ENCODE results near the gene KCNJ9.

DNA sequence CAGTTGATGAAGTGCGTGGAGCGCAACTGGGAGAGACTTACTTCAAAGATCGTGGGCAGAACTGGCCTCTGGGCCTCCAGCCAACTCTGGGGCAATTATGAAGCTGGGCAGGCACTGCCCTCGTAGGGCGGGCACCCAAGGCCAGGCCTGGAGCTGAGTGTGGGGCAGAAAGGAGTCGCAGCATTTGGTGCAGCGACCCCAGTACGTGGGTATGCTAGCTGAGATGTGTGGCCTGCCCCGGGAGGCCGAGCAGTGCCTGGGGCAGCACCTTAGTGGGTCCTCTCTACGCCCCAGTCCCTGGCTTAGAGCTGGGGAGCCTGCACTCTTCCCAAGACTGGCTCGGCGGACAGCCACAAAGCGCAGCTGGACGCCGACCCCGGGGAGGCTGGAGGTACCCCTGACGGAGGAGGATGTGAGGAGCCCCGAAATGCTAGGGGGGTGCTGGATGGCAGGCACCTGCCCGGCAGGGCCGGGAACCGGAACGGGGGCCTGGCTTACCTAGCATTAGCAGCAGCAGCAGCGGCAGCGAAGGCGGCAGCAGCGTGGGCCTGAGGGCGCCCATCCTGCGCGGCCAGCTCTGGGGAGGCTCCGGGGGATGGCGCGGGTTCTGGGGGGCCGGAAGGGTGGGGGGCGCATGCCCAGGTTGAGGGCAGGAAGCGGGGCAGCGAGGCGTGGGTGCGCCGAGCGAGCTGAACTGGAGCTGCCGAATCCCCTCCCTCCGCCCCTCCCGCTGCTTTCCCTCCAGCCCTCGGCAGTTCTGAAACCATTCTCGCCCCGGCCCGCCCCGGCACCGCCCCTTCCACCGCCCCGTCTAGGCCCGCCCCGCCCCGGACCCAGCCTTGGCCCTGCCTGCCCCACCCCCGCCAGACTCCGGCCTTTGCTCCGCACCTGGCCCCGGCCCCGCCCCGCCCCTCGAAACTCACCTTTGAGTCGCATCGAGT lies 16.8 kb downstream of the KCNJ9 start, which contains the start of gene IGSF8:
- TF ChIP-seq POLR2AphosphoS5 (IDR thresholded peaks at IDR 0.05; ENCODE audit: low read depth, low read length) (no peak), POLR2A (IDR thresholded peaks at IDR 0.05; ENCODE audit: low read depth, low read length) (no peak)
